Calu3 (cell line): ENCODE data around the gene KRTAP5-8. TPM values are rescaled to one million over a fixed set of nuclear protein-coding genes. Genes with fewer than 3 reads are reported as not detected.

Source experiments
- BruUV-seq: library from RNA; stranded (reverse); fragments of 400-500 nt; replicated peaks from 2 replicates; lab custom pipeline; 2021; lab: Mats Ljungman, UMichigan
- CTCF ChIA-PET: fragments of 300-600 bp; sonication (Branson Sonifier 250); formaldehyde crosslinking; loops from one replicate; lab custom pipeline; 2022; ENCODE audit warnings: antibody characterized with exemption; lab: Charles Lee
- DNase-seq: peaks from one replicate; pipeline ENCODE4 v3.0.0; 2022
- H3K27ac Mint-ChIP-seq: one replicate; pipeline ENCODE4 v1.8.0; 2022; ENCODE audit warnings: mixed read lengths; ENCODE audit not compliant: unreplicated experiment
- H3K27me3 Mint-ChIP-seq: one replicate; pipeline ENCODE4 v1.8.0; 2022; ENCODE audit warnings: mixed read lengths; ENCODE audit not compliant: unreplicated experiment
- H3K36me3 Mint-ChIP-seq: one replicate; pipeline ENCODE4 v1.8.0; 2022; ENCODE audit warnings: mild to moderate bottlenecking, moderate library complexity, mixed read lengths; ENCODE audit not compliant: insufficient read depth, unreplicated experiment
- H3K4me1 Mint-ChIP-seq: one replicate; pipeline ENCODE4 v1.8.0; 2022; ENCODE audit warnings: mild to moderate bottlenecking, low read depth, mixed read lengths; ENCODE audit not compliant: unreplicated experiment
- H3K4me3 Mint-ChIP-seq: one replicate; pipeline ENCODE4 v1.8.0; 2022; ENCODE audit warnings: mild to moderate bottlenecking, low read depth, moderate library complexity, mixed read lengths; ENCODE audit not compliant: unreplicated experiment
- H3K9me3 Mint-ChIP-seq: one replicate; pipeline ENCODE4 v1.8.0; 2022; ENCODE audit warnings: low read depth, mixed read lengths; ENCODE audit not compliant: unreplicated experiment
- intact Hi-C: fragments of 100-400 bp; cut with micrococcal nuclease; formaldehyde crosslinking; loops from one replicate; pipeline ENCODE4 v1.10.0; 2022; ENCODE audit not compliant: unreplicated experiment
- total RNA-seq: library from RNA; stranded (reverse); gene quantifications from 2 replicates; pipeline ENCODE4 v1.2.3, GENCODE V29; 2022
- TF ChIP-seq, protein P1 (sequence below): fragments of 200-600 bp; IDR thresholded peaks from one replicate; pipeline ENCODE4 v1.8.0; 2022; ENCODE audit warnings: antibody characterized with exemption; ENCODE audit not compliant: unreplicated experiment

The KRTAP5-8 gene
- total RNA-seq, 1 experiment from 2014 or later: not detected

DNA sequence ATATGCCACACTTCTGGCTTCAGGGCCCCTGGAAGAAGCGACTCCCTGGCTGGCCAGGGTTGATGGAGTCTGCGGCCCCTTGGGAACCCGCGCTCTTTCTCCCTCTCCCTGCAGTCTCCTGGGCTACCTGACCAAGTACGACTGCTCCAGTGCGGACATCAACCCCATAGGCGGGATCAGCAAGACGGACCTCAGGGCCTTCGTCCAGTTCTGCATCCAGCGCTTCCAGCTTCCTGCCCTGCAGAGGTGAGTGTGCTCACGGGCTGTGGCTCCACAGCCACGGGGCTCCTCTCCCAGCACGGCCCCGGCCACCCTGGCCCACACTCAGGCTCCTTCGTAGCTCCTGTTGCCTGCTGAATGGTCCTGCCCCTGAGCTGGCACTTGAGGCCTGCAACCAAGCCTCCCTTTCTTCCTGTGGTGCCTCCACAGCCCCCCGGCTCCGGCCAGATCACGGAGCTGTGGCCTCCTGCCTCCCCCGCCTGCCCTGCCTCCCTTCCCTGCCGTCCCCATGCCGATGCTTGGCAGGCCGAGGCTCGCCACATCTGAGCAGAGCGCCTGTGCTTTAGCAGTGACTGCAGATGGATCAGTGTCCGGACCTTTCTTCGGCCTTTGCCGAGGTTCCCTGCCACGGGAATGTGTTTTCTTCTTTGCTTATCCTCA, 47.0 kb upstream of the KRTAP5-8 start:
- no peaks in the 10 kb centered on the region for H3K27me3 Mint-ChIP-seq
- intact Hi-C loops: no loop called here
- peaks cover 12% of the 10 kb centered on the region for H3K4me1 Mint-ChIP-seq
- H3K4me3 Mint-ChIP-seq: no peak overlapping the region
- no peaks in the 10 kb centered on the region for H3K9me3 Mint-ChIP-seq
- CTCF ChIA-PET: no interaction called here
- no peak overlapping the region for H3K27ac Mint-ChIP-seq
- DNase-seq: no peak
- BruUV-seq: no TSS peak
- TF ChIP-seq, protein P1, sequence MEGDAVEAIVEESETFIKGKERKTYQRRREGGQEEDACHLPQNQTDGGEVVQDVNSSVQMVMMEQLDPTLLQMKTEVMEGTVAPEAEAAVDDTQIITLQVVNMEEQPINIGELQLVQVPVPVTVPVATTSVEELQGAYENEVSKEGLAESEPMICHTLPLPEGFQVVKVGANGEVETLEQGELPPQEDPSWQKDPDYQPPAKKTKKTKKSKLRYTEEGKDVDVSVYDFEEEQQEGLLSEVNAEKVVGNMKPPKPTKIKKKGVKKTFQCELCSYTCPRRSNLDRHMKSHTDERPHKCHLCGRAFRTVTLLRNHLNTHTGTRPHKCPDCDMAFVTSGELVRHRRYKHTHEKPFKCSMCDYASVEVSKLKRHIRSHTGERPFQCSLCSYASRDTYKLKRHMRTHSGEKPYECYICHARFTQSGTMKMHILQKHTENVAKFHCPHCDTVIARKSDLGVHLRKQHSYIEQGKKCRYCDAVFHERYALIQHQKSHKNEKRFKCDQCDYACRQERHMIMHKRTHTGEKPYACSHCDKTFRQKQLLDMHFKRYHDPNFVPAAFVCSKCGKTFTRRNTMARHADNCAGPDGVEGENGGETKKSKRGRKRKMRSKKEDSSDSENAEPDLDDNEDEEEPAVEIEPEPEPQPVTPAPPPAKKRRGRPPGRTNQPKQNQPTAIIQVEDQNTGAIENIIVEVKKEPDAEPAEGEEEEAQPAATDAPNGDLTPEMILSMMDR: no peak
- peaks cover 42% of the 10 kb centered on the region for H3K36me3 Mint-ChIP-seq

DNA sequence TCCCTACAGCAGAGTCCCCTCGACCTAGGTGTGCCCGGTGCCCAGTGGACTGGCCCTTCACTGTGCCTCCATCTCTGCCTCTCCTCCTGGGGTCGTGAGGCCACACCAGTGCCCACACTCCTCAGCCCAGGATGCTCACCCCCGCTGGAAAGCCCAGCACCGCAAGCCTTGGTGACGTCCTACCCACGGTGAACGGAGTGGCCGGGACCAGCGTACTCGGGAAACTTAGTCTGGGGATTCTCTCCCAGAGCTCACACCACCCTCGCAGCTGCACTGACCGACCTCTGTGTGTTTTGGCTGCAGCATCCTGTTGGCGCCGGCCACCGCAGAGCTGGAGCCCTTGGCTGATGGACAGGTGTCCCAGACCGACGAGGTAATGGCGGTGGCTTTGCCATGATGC, 46.3 kb upstream of the KRTAP5-8 start:
- no peak for DNase-seq
- TF ChIP-seq, protein P1: no peak
- H3K27me3 Mint-ChIP-seq: no peaks in the 10 kb centered on the region
- no peak overlapping the region for H3K27ac Mint-ChIP-seq
- H3K4me1 Mint-ChIP-seq: peaks cover 12% of the 10 kb centered on the region
- no peak overlapping the region for H3K4me3 Mint-ChIP-seq
- no TSS peak for BruUV-seq
- intact Hi-C loops: no loop called here
- H3K9me3 Mint-ChIP-seq: no peaks in the 10 kb centered on the region
- CTCF ChIA-PET: no interaction called here
- peaks cover 36% of the 10 kb centered on the region for H3K36me3 Mint-ChIP-seq

DNA sequence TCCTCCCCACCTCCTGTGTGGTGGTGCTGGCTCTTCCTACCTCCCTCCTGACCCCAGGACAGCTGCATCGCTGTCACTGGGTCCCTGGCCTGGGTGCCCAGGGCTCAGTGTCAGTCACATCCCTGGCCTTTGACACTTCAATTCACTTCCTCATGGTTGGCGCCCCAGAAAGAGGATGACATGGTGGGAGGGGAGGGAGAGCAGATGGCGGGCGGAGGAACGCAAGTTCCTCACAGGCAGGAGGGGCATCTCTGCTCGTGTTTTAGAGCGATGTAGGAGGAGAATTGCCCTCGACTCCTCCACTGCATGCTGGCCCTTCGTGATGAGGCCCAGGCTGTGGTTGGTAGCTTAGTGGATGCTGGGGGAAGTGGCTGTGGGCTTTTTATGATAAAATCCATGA, 45.9 kb upstream of the KRTAP5-8 start:
- peaks cover 32% of the 10 kb centered on the region for H3K36me3 Mint-ChIP-seq
- CTCF ChIA-PET: no interaction called here
- H3K9me3 Mint-ChIP-seq: no peaks in the 10 kb centered on the region
- TF ChIP-seq, protein P1: no peak
- no peak for DNase-seq
- H3K4me1 Mint-ChIP-seq: peaks cover 12% of the 10 kb centered on the region
- no peak overlapping the region for H3K27ac Mint-ChIP-seq
- H3K27me3 Mint-ChIP-seq: no peaks in the 10 kb centered on the region
- H3K4me3 Mint-ChIP-seq: no peak overlapping the region
- no TSS peak for BruUV-seq
- intact Hi-C loops: no loop called here

DNA sequence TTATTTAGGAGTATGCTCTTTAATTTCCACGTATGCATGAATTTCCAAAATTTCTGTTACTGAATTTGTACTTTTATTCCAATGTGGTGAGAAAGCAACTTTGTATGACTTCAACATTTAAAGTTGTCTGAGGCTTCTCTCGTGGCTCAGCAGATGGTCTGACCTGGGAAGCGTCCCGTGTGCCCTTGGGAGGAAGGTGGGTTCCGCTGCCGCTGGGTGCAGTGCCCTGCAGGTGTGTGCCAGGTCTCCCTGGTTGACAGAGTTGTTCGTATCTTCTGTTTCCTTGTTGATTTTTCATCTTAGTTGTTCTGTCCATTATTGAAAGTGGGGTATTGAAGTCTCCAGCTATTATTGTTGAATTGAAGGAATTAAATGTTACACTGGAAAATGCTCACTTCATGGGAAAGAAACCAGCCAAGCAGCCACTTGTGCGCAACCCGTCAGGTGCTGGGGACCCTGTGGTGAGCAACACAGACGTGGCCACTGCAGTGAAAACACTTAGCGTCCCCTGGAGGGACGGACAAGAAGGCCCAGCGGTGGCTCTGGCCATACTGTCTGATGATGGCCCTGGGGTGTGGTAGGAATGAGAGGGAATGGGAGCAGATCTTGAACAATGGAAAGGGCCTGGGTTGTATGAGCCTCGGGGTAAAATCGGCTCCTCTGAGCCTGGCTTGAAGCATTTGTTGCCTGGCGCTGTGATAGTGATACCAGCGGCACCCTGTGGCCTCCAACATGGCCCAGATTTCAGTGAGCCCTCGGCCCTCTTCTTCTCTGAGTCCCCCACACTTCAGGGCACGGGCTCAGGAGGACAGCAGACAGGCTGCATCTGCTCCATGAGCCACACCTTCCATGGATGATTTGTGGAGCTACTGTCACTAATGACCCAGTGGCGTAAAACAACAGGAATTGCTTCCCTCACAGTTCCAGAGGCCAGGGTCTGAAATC, 42.3 kb upstream of the KRTAP5-8 start:
- H3K36me3 Mint-ChIP-seq: peaks cover 27% of the 10 kb centered on the region
- H3K4me3 Mint-ChIP-seq: no peak overlapping the region
- CTCF ChIA-PET: no interaction called here
- intact Hi-C loops: no loop called here
- peaks cover 6% of the 10 kb centered on the region for H3K4me1 Mint-ChIP-seq
- H3K9me3 Mint-ChIP-seq: no peaks in the 10 kb centered on the region
- no peaks in the 10 kb centered on the region for H3K27me3 Mint-ChIP-seq
- no peak overlapping the region for H3K27ac Mint-ChIP-seq
- BruUV-seq: no TSS peak
- DNase-seq: no peak
- TF ChIP-seq, protein P1: no peak
